GM23338 (cell line): ENCODE measurements around the gene LRRC3.

Source experiments
- CTCF ChIP-seq, 2 experiments: fragments of 200-600 bp in 1 of 2; sonication (generic) in 1 of 2; conservative IDR thresholded peaks; 2 replicates each; pipeline versions ENCODE4 v1.5.1 to v1.6.1; 2016 to 2017; ENCODE audit warnings: antibody characterized with exemption in 2 of 2, low read depth in 2 of 2, mild to moderate bottlenecking in 2 of 2, moderate library complexity in 1 of 2
- POLR2AphosphoS5 ChIP-seq: IDR thresholded peaks from 2 replicates; pipeline ENCODE4 v1.6.1; 2016; ENCODE audit warnings: antibody characterized with exemption, low read depth

DNA sequence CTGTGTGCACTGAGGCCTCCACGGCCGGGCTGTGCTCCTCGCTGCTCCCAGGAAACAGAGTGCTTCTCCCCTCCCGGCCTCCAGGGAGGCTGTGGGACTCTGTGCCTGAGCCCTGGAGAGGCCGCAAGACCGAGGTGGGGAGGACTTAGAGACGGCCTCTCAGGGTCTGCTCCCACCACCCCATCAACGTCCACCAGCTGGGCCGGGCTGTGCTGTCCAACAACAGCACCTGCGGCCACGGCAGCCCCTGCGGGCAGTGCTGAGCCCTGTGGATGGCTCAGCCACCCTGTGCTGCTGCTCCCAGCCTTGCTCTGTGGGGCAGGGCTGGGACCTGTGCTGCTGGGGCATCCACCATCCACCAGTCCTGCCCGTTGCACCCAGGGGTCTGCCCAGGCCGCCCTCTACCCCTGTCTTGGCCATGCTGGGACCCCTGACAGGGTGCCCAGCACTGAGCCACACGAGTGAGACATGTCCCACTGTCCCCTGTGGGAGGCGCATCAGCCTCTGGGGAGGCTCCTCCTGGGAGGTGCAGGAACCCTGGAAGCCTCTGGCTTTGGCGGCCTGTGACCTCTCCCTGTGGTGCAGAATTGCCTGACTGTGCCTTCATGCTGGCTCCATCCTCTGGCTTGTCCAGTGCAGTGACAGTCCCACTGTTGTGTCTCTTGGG is 31.2 kb upstream of the LRRC3 start:
- TF ChIP-seq CTCF (conservative IDR thresholded peaks at IDR 0.05; ENCODE audit: low read depth in 2 of 2) = no peak
- no peak for TF ChIP-seq POLR2AphosphoS5
